CD4-positive, alpha-beta T cell (primary cell): ENCODE results near the gene CEP112. TPM values are rescaled to one million over a fixed set of nuclear protein-coding genes. Genes with fewer than 3 reads are reported as not detected.
A peak's percentile ranks its signal among the peaks of the same experiment; 100 is the strongest.

Source experiments
- ATAC-seq: fragments of 200-7000 bp; cut with Tn5 transposase; one replicate; pipeline ENCODE4 v1.10.0; 2022; ENCODE audit warnings: mild to moderate bottlenecking; ENCODE audit not compliant: poor library complexity
- CTCF ChIA-PET: fragments of 350-600 bp; sonication (Branson Sonifier 250); formaldehyde crosslinking; loops from one replicate; lab custom pipeline; 2021; ENCODE audit warnings: antibody characterized with exemption, inconsistent platforms; lab: Charles Lee
- POLR2A ChIA-PET: fragments of 350-600 bp; sonication (Branson Sonifier 250); formaldehyde crosslinking; loops from one replicate; lab custom pipeline; 2021; ENCODE audit warnings: antibody characterized with exemption, inconsistent platforms; lab: Charles Lee
- DNase-seq, 14 experiments: peaks; one replicate each; pipeline ENCODE4 v3.0.0-alpha.2; 2013 to 2020; ENCODE audit warnings: mixed read lengths in 2 of 14
- H3K27ac ChIP-seq, 2 donors: one replicate each; pipeline versions ENCODE4 v1.5.1 to v1.7.0; 2013; ENCODE audit warnings: low read length in 2 of 2, low read depth in 1 of 2, mild to moderate bottlenecking in 1 of 2
- H3K27me3 ChIP-seq, 2 experiments: 1 replicate in 1 of 2; 2 replicates in 1 of 2; pipeline versions ENCODE4 v1.6.1 to v1.7.0; 2013; ENCODE audit warnings: low read length in 2 of 2, control low read depth in 1 of 2, mild to moderate bottlenecking in 1 of 2, moderate library complexity in 1 of 2; ENCODE audit not compliant: insufficient read depth in 2 of 2, control insufficient read depth in 1 of 2
- H3K36me3 ChIP-seq: one replicate; pipeline ENCODE4 v1.6.1; 2013; ENCODE audit warnings: low read length, control low read depth; ENCODE audit not compliant: insufficient read depth
- H3K4me1 ChIP-seq: one replicate; pipeline ENCODE4 v1.6.1; 2013; ENCODE audit warnings: low read length, control low read depth; ENCODE audit not compliant: insufficient read depth
- H3K4me3 ChIP-seq: one replicate; pipeline ENCODE4 v1.5.1; 2013; ENCODE audit warnings: mild to moderate bottlenecking, low read length, moderate library complexity
- H3K9me3 ChIP-seq, 2 experiments: 1 replicate in 1 of 2; 2 replicates in 1 of 2; pipeline versions ENCODE4 v1.6.1 to v1.7.0; 2013; ENCODE audit warnings: low read length in 2 of 2, mild to moderate bottlenecking in 2 of 2, control low read depth in 1 of 2, moderate library complexity in 1 of 2; ENCODE audit not compliant: control insufficient read depth in 1 of 2, insufficient read depth in 1 of 2
- H3K27ac Mint-ChIP-seq: one replicate; pipeline ENCODE4 v1.8.0; 2020; ENCODE audit warnings: mixed read lengths
- H3K27me3 Mint-ChIP-seq: one replicate; pipeline ENCODE4 v1.8.0; 2021; ENCODE audit warnings: mixed read lengths
- H3K36me3 Mint-ChIP-seq: one replicate; pipeline ENCODE4 v1.8.0; 2021; ENCODE audit warnings: low read depth, mixed read lengths
- H3K4me1 Mint-ChIP-seq: one replicate; pipeline ENCODE4 v1.8.0; 2021; ENCODE audit warnings: low read depth, mixed read lengths
- H3K4me3 Mint-ChIP-seq: one replicate; pipeline ENCODE4 v1.8.0; 2020; ENCODE audit warnings: mild to moderate bottlenecking, mixed read lengths
- H3K9me3 Mint-ChIP-seq: one replicate; pipeline ENCODE4 v1.8.0; 2020; ENCODE audit warnings: mixed read lengths
- intact Hi-C, 2 experiments: fragments of 100-400 bp; cut with DNase I in 1 of 2; cut with micrococcal nuclease in 1 of 2; formaldehyde crosslinking; loops; one replicate each; pipeline versions ENCODE4 v1.15.1 to v1.9.0; 2023 to 2025; cut with DNase I, micrococcal nuclease
- total RNA-seq, 174 experiments: library from RNA in 2 of 174; stranded (reverse) in 2 of 174; gene quantifications; one replicate each; pipeline ENCODE4 v1.2.3 and lab custom pipeline; 2021 to 2026
- TF ChIP-seq, protein P1 (sequence below): fragments of 200-600 bp; IDR thresholded peaks from one replicate; pipeline ENCODE4 v1.8.0; 2022; ENCODE audit warnings: antibody characterized with exemption, mild to moderate bottlenecking

CEP112 gene
- total RNA-seq, 2 experiments from 2014 or later = 1.6 to 2.2 TPM

GRCh38 chr17:65595071-65595656, 596.8 kb downstream of the CEP112 start:
- Histone ChIP-seq H3K4me3 (no peak overlapping the region), H3K4me1 (peaks cover 7% of the 10 kb centered on the region), H3K36me3 (no peaks in the 10 kb centered on the region), H3K27me3 (no peaks in the 10 kb centered on the region), H3K27ac (no peak overlapping the region), H3K9me3 (no peaks in the 10 kb centered on the region)
- CTCF ChIA-PET = no interaction called here
- Mint-ChIP-seq H3K4me1 (peaks cover 37% of the 10 kb centered on the region), H3K36me3 (no peaks in the 10 kb centered on the region), H3K27me3 (no peaks in the 10 kb centered on the region), H3K4me3 (no peak overlapping the region), H3K27ac (no peak overlapping the region), H3K9me3 (no peaks in the 10 kb centered on the region)
- DNase-seq (no peak), ATAC-seq (no peak)
- TF ChIP-seq, protein P1, sequence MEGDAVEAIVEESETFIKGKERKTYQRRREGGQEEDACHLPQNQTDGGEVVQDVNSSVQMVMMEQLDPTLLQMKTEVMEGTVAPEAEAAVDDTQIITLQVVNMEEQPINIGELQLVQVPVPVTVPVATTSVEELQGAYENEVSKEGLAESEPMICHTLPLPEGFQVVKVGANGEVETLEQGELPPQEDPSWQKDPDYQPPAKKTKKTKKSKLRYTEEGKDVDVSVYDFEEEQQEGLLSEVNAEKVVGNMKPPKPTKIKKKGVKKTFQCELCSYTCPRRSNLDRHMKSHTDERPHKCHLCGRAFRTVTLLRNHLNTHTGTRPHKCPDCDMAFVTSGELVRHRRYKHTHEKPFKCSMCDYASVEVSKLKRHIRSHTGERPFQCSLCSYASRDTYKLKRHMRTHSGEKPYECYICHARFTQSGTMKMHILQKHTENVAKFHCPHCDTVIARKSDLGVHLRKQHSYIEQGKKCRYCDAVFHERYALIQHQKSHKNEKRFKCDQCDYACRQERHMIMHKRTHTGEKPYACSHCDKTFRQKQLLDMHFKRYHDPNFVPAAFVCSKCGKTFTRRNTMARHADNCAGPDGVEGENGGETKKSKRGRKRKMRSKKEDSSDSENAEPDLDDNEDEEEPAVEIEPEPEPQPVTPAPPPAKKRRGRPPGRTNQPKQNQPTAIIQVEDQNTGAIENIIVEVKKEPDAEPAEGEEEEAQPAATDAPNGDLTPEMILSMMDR = no peak
- intact Hi-C loops = no loop called here
- POLR2A ChIA-PET = interaction anchor here (0.6 to 1.0 kb wide), 2 partner anchors 14 to 36 kb away, joined by 3 to 4 read pairs; no protein-coding TSS in a partner anchor

GRCh38 chr17:65593855-65594845, 597.8 kb downstream of the CEP112 start:
- no peaks in the 10 kb centered on the region for H3K27me3 ChIP-seq
- CTCF ChIA-PET = no interaction called here
- H3K4me3 Mint-ChIP-seq = peak overlapping the region; percentile 81
- H3K4me1 Mint-ChIP-seq = peaks cover 37% of the 10 kb centered on the region
- POLR2A ChIA-PET = interaction anchor here (0.6 to 0.9 kb wide), 2 partner anchors 37 to 41 kb away, joined by 3 read pairs; no protein-coding TSS in a partner anchor
- TF ChIP-seq, protein P1 = no peak
- H3K27ac ChIP-seq = no peak overlapping the region
- DNase-seq (peak in 1 of 14 experiments; percentile 31), ATAC-seq (no peak)
- H3K36me3 Mint-ChIP-seq = no peaks in the 10 kb centered on the region
- H3K36me3 ChIP-seq = no peaks in the 10 kb centered on the region
- no peaks in the 10 kb centered on the region for H3K27me3 Mint-ChIP-seq
- no peak overlapping the region for H3K27ac Mint-ChIP-seq
- intact Hi-C loops = no loop called here
- H3K4me1 ChIP-seq = peaks cover 7% of the 10 kb centered on the region
- H3K4me3 ChIP-seq = peak overlapping the region; percentile 6
- no peaks in the 10 kb centered on the region for H3K9me3 ChIP-seq
- H3K9me3 Mint-ChIP-seq = no peaks in the 10 kb centered on the region

- no peaks in the 10 kb centered on the region for H3K9me3 Mint-ChIP-seq
Observed at GRCh38 chr17:65593092-65593854, 598.7 kb downstream of the CEP112 start.

More at GRCh38 chr17:65593092-65593854, 598.7 kb downstream of the CEP112 start:
- H3K27ac ChIP-seq = no peak overlapping the region
- no peak overlapping the region for H3K4me3 ChIP-seq
- POLR2A ChIA-PET = interaction anchor here (0.6 kb wide), 1 partner anchor 42 kb away, joined by 3 read pairs; no protein-coding TSS in a partner anchor
- TF ChIP-seq, protein P1 = no peak
- ATAC-seq (peak; percentile 29), DNase-seq (peak in 1 of 14 experiments; percentile 3)
- no peaks in the 10 kb centered on the region for H3K27me3 ChIP-seq
- peak overlapping the region; percentile 81 for H3K4me3 Mint-ChIP-seq
- CTCF ChIA-PET = no interaction called here
- H3K36me3 ChIP-seq = no peaks in the 10 kb centered on the region
- H3K36me3 Mint-ChIP-seq = no peaks in the 10 kb centered on the region
- H3K27me3 Mint-ChIP-seq = no peaks in the 10 kb centered on the region
- no peaks in the 10 kb centered on the region for H3K9me3 ChIP-seq
- no peak overlapping the region for H3K27ac Mint-ChIP-seq
- intact Hi-C loops = no loop called here
- H3K4me1 Mint-ChIP-seq = peaks cover 44% of the 10 kb centered on the region
- peaks cover 8% of the 10 kb centered on the region for H3K4me1 ChIP-seq
